ENCODE data around the gene NTN1. TPM values are rescaled to one million over a fixed set of nuclear protein-coding genes. Genes with fewer than 3 reads are reported as not detected.

Gene NTN1
- total and polyA plus RNA-seq, 2 of the 4 experiments (the other 2 are of a cell fraction), result under 0.01 to 0.07 TPM

DNA sequence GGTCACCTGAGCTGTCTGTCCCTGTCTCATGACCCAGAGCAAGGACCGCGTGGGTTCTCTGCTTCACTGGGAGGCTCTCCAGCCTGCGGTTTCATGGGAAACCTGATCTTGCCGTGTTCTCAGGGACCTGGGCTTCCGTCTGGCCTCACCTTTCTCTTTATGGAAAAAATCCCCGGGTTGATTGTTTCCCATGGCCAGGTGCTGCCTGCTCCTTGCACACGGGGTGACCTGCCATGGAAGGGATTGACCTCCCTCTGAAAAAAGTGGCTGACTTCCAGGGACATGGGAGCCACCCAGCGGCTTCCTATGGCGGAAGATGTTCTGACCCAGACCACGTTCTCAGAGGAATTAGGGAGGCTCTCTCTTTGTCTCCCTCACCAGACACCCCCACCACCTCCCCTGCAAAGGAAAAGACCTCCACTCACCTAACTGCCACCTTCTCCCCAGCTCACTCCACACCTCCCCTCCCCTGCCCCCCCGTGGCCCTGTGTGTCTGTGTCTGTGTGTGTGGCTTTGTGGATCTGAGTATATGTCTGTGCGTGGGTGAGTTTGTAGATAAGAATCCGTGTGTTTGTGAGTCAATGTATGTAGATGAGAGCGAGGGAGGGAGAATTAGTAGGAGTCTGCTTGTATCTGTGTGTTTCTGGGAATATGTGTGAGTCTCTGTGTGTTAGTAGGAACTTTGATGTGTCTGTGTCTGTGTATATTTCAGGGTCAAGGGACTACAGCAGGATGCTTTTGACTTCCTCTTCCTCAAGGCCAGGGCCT, 154.6 kb downstream of the NTN1 start:
- Histone ChIP-seq H3K14ac (replicated peaks; ENCODE audit: low read depth, low read length) (no peak overlapping the region), H2AK5ac (ENCODE audit: low read depth, low read length) (no peak overlapping the region), H3K27ac (ENCODE audit: insufficient read depth, low read length) (no peak overlapping the region), H2AFZ (replicated peaks; ENCODE audit: low read length, poor library complexity) (no peak overlapping the region), H3K9me3 (ENCODE audit: control insufficient read depth, insufficient read depth, low read length) (peaks cover 6% of the 10 kb centered on the region), H4K8ac (ENCODE audit: low read depth in 2 of 2, low read length in 2 of 2) (no peak overlapping the region), H3K4ac (ENCODE audit: low read depth, low read length) (no peak overlapping the region), H2BK20ac (ENCODE audit: low read depth, low read length) (no peak overlapping the region), H3K18ac (ENCODE audit: low read depth, low read length) (no peak overlapping the region), H3K9me1 (ENCODE audit: insufficient read depth, low read length) (no peaks in the 10 kb centered on the region), H2BK15ac (ENCODE audit: low read depth, low read length) (no peak overlapping the region), H3K23ac (ENCODE audit: low read depth, low read length) (no peak overlapping the region), H3K4me1 (ENCODE audit: control insufficient read depth, insufficient read depth, low read length) (no peaks in the 10 kb centered on the region), H4K91ac (ENCODE audit: insufficient read depth, low read depth, low read length) (no peak overlapping the region), H3K4me3 (ENCODE audit: insufficient read depth, low read depth, low read length) (no peak overlapping the region), H3K27me3 (ENCODE audit: control insufficient read depth, insufficient read depth, low read length) (no peaks in the 10 kb centered on the region; the same call in 1 of the 2 replicates), H3K36me3 (ENCODE audit: control insufficient read depth, insufficient read depth, low read length) (no peaks in the 10 kb centered on the region), H3K56ac (ENCODE audit: extremely low read depth, insufficient read depth, low read length) (no peak overlapping the region), H4K20me1 (ENCODE audit: insufficient read depth, low read length) (no peaks in the 10 kb centered on the region), H3K9ac (ENCODE audit: low read depth, low read length) (no peak overlapping the region), H2BK5ac (ENCODE audit: low read depth, low read length, poor library complexity, severe bottlenecking) (no peak overlapping the region), H3K79me1 (ENCODE audit: low read depth in 1 of 2, low read length in 2 of 2) (no peaks in the 10 kb centered on the region), H4K5ac (ENCODE audit: low read depth, low read length) (no peak overlapping the region), H3K4me2 (ENCODE audit: low read depth, low read length) (no peak overlapping the region), H2AK9ac (replicated peaks; ENCODE audit: low read depth, low read length, poor library complexity) (no peak overlapping the region), H2BK120ac (ENCODE audit: low read depth, low read length) (no peak overlapping the region)
- ChIA-PET POLR2A (ENCODE audit: unreplicated experiment) (no interaction called here), CTCF (no interaction called here)
- dilution Hi-C loops (cut with HindIII; ENCODE audit: low sequenced_read_pairs, unreplicated experiment) (no loop called here), in situ Hi-C loops (cut with MboI; ENCODE audit: low sequenced_read_pairs) (no loop called here), intact Hi-C loops (cut with micrococcal nuclease) (no loop called here)
- no peak; the same call in 1 of the 2 replicates for ATAC-seq (ENCODE audit: low read depth)
- BruUV-seq (replicated peaks), result no TSS peak
- DNase-seq, result no peak
- TF ChIP-seq, protein P1, sequence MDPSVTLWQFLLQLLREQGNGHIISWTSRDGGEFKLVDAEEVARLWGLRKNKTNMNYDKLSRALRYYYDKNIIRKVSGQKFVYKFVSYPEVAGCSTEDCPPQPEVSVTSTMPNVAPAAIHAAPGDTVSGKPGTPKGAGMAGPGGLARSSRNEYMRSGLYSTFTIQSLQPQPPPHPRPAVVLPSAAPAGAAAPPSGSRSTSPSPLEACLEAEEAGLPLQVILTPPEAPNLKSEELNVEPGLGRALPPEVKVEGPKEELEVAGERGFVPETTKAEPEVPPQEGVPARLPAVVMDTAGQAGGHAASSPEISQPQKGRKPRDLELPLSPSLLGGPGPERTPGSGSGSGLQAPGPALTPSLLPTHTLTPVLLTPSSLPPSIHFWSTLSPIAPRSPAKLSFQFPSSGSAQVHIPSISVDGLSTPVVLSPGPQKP (IDR thresholded peaks at IDR 0.05; ENCODE audit: borderline replicate concordance, low read depth, low read length), result no peak
- TF ChIP-seq MXI1 (IDR thresholded peaks at IDR 0.05; ENCODE audit: borderline replicate concordance, low read depth, low read length), result no peak
- TF ChIP-seq, protein P2, sequence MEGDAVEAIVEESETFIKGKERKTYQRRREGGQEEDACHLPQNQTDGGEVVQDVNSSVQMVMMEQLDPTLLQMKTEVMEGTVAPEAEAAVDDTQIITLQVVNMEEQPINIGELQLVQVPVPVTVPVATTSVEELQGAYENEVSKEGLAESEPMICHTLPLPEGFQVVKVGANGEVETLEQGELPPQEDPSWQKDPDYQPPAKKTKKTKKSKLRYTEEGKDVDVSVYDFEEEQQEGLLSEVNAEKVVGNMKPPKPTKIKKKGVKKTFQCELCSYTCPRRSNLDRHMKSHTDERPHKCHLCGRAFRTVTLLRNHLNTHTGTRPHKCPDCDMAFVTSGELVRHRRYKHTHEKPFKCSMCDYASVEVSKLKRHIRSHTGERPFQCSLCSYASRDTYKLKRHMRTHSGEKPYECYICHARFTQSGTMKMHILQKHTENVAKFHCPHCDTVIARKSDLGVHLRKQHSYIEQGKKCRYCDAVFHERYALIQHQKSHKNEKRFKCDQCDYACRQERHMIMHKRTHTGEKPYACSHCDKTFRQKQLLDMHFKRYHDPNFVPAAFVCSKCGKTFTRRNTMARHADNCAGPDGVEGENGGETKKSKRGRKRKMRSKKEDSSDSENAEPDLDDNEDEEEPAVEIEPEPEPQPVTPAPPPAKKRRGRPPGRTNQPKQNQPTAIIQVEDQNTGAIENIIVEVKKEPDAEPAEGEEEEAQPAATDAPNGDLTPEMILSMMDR (conservative IDR thresholded peaks at IDR 0.05; ENCODE audit: low read depth, low read length), result no peak
- TF ChIP-seq MAZ (IDR thresholded peaks at IDR 0.05; ENCODE audit: borderline replicate concordance, low read depth, low read length), result no peak
- TF ChIP-seq, protein P3, sequence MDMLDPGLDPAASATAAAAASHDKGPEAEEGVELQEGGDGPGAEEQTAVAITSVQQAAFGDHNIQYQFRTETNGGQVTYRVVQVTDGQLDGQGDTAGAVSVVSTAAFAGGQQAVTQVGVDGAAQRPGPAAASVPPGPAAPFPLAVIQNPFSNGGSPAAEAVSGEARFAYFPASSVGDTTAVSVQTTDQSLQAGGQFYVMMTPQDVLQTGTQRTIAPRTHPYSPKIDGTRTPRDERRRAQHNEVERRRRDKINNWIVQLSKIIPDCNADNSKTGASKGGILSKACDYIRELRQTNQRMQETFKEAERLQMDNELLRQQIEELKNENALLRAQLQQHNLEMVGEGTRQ (IDR thresholded peaks at IDR 0.05; ENCODE audit: low read depth, low read length), result no peak
- no peak for TF ChIP-seq RCOR1 (IDR thresholded peaks at IDR 0.05; ENCODE audit: insufficient replicate concordance, low read length)
- TF ChIP-seq CHD1 (IDR thresholded peaks at IDR 0.05; ENCODE audit: low read depth, low read length), result no peak
- no peak for TF ChIP-seq POLR2A (IDR thresholded peaks at IDR 0.05; ENCODE audit: low read depth, low read length)
- TF ChIP-seq BHLHE40 (IDR thresholded peaks at IDR 0.05; ENCODE audit: low read depth, low read length), result no peak
- TF ChIP-seq CEBPB (IDR thresholded peaks at IDR 0.05; ENCODE audit: low read depth, low read length), result no peak
- no peak for TF ChIP-seq RFX5 (IDR thresholded peaks at IDR 0.05; ENCODE audit: low read depth, low read length)
- no peak for TF ChIP-seq SMC3 (IDR thresholded peaks at IDR 0.05; ENCODE audit: low read depth, low read length)
- no peak for TF ChIP-seq MAFK (IDR thresholded peaks at IDR 0.05; ENCODE audit: low read depth, low read length)
- no peak for TF ChIP-seq RAD21 (IDR thresholded peaks at IDR 0.05; ENCODE audit: low read length)
- TF ChIP-seq NFE2L2 (IDR thresholded peaks at IDR 0.05; ENCODE audit: low read depth, low read length), result no peak
- TF ChIP-seq FOS (IDR thresholded peaks at IDR 0.05; ENCODE audit: low read depth, low read length), result no peak
- 66% methylated on average over 8 of the region's 14 CpGs; no CpG with 5 or more reads in 1 of the 2 experiments for WGBS, 2 experiments (ENCODE audit: extremely low coverage in 2 of 2, insufficient read length in 1 of 2)
